NCI-H748 (cell line): ENCODE measurements around the gene PDZK1.
"Not testable (repeated sequence)": the region's sequence is repeated elsewhere in the genome, so short reads cannot be mapped to it uniquely, and the experiment has no call there.

Experiments used
- DNase-seq: peaks from one replicate; lab custom pipeline; 2025; ENCODE audit not compliant: unreplicated experiment; lab: John Stamatoyannopoulos, UW

PDZK1 gene

DNA sequence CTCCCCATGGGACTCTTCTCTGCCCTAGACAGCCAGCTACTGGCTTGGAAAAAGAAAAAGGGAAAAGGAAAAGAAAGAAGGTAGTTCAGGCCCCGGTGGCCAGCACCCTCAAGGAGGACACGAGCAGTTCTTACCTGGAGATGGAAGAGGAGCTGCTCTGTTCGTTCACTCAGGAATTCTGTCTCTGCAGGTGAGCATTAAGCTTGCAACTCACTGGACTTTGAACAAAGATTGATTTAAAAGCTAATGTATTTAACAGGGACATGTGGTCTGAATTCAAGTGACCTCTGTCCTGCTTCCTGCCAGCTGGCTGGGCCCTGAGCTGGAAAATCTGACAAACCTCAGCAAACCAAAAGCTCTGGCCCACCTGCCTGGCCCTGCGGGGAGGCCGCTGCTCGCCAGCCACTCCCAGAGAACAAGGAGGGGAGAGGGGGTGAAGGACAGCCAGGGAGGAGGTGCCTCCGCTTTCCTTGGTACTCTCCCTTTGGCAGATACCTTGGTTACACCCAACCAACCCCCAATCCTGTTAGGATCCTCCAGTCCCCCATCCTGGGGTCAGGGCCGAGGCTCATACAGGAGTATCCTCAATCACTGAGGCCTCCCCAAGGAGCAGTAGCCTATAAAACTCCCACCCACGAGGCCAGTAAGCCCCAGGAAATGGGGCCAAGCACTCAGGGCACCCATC lies at the start of gene PDZK1:
Gene PDZK1 (minus strand): TSS at position 186 of the 685 bp plus-strand sequence. CDS start 19,347 bp downstream, outside the sequence.
- DNase-seq, result no peak

GRCh38 chr1:145751491-145752037 lies 44.4 kb upstream of the PDZK1 start:
- DNase-seq, result no peak

- no peak for DNase-seq
These were observed 43.3 kb upstream of the PDZK1 start for GRCh38 chr1:145750426-145750825.

- no peak for DNase-seq
These were observed 40.5 kb upstream of the PDZK1 start for GRCh38 chr1:145747398-145748247.

GRCh38 chr1:145740269-145740668 lies 33.1 kb upstream of the PDZK1 start:
- DNase-seq, result no peak

DNA sequence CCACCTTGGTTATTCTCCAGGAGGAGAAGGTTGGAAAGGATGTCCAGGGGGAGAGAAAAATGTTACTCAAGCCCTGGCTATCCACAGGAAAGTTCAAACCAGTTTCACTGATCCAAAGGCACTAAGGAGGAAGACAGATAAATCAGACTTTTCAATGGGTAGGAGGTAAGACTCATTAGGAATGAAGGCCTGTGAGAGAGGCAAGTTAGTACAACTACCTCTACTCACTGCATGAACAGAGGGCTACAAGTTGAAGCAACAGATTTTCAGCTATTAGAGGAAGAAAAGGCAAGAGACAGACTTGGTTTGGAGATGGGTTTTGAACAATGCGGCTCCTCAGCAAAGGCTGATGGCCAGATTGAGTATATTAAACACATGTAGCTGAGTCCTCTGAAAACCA lies 29.0 kb upstream of the PDZK1 start:
- DNase-seq, result no peak

GRCh38 chr1:145730900-145731299 lies 23.7 kb upstream of the PDZK1 start:
- no peak for DNase-seq

- DNase-seq, result no peak
These were observed 23.3 kb upstream of the PDZK1 start for GRCh38 chr1:145730467-145730866.

GRCh38 chr1:145729666-145730436 lies 22.7 kb upstream of the PDZK1 start:
- DNase-seq, result no peak

- no peak for DNase-seq
These were observed 22.0 kb upstream of the PDZK1 start for GRCh38 chr1:145729196-145729595.

DNA sequence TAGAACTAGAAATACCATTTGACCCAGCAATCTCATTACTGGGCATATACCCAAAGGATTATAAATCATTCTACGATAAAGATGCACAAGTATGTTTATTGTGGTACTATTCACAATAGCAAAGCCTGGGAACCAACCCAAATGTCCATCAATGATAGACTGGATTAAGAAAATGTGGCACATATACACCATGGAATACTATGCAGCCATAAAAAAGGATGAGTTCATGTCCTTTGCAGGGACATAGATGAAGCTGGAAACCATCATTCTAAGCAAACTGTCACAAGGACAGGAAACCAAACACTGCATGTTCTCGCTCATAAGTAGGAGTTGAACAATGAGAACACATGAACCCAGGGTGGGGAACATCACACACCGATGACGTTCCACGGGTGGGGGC lies 19.0 kb upstream of the PDZK1 start:
- DNase-seq, result not testable (repeated sequence)

- DNase-seq, result peak; percentile 57
These were observed 13.9 kb upstream of the PDZK1 start for GRCh38 chr1:145720878-145721671.

DNA sequence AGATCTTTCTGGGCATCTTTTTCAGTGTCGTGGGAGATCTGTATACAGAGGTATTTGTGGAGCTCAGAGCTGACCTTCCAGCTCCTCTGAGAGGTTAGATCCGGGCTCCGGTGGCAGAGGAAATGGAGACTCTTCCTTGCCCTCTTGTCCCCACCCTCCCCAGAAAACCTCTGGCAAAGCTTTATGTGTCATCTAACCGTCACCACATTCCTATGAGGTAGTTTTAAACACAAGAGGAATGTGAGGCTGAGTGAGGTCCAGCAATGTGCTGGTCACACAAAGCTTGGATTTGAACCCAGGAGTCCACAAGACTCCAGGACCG lies 13.3 kb upstream of the PDZK1 start:
- no peak for DNase-seq

DNA sequence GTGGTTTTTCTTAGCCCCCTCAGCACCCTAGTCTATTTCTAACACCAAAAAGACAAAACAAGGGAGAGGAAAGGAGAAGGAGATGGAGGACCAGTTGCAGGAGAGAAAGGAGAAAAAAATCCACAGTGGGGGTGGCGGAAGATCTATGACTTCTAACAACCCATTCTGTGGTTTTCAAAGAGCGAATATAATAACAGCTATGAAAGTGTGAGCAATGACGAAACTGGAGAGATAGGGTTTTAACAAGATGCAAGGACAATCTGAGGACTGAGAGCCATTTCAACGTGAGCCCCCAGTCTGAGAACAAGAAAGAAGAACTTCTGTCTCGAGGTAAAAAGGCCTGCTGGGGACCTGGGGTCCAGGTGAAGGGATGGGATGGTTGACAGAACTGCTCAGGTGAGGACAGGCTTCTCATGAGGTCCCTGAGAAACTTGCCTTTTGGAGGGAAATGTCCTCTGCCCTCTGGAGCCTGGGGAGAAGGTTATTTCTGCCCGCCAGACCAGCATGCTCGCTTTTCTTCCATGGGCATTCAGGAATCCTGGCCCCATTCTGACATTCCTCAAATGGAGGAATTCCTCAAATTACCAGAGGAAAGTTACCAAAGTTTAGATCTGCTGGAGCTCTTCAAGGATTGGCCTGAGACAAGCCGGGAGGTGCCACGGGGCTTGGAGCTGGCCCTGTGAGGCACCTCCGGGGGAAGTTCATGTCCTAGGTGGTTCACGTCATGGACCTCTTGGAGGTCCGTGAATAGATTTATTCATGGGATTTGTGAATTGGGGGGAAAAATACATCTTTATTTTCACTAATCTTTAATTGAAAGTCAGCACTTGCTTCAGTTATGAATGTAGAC lies 12.3 kb upstream of the PDZK1 start, which contains the start of gene CD160:
Gene CD160 (plus strand): TSS at position 270 of the 850 bp plus-strand sequence. CDS start 8,829 bp downstream, outside the sequence.
- DNase-seq, result no peak

DNA sequence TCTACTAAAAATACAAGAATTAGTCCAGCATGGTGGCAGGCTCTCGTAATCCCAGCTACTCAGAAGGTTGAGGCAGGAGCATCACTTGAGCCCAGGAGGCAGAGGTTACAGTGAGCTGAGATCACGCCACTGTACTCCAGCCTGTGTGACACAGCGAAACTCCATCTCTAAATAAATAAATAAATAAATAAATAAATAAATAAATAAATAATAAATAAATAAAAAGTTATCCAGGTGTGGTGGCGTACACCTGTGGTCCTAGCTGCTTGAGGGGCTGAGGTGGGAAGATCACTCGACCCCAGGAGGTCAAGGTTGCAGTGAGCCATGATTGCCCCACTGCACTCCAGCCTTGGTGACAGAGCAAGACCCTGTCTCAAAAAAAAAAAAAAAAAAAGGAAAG lies 11.3 kb upstream of the PDZK1 start:
- DNase-seq, result not testable (repeated sequence)

DNA sequence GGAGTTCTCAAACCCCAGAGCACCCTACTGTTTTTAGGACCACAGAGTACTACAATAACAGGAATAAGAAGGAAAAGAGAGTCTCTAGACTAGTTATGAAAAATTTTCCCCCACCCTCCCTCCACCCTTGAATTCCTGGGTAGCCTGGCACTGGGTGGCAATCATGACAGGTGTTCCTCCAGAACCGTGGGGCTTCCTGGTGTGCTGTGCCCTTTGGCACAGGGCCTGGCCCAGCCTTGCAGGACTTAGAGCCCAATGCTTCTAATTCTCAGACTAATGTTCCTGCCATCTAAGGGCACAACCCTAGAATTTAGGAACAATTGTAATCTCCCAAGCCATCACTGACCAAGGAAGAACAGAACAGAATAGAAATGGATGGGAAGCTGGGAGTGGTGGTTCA lies 10.7 kb upstream of the PDZK1 start:
- no peak for DNase-seq

DNA sequence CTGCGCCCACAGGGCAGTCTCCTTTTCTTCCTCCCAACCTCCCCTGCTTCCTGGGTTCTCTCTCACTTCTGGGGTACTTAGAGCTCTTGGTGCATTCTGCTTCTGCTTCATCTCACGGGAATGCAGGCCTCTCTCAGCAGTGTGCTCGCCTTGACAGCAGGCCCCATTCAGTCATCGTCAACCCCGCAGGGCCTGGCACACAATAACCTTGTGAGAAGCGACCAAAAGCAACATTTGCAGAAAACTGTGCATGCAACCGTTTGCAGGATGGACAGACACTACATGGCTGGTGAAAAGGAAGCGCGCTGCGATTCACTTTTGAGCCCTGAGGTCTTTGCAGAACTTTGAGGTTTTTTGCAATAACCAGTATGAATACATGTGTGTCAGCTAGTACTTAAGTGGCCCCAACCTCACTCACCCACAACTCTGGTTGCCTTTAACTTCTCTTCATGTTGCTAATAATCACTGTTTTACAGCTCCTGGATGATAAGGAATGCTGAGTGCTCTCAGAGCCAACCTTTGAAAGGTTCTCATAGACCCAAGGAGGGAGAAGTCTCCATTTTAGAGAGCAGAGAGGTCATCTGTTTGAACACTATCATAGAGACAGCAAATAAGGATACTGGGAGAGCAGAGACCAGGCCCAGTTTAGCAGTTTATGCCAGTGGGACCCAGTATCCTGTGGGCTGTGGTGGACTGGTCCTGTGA lies 9.6 kb upstream of the PDZK1 start:
- no peak for DNase-seq

- DNase-seq, result no peak
These were observed 7.5 kb upstream of the PDZK1 start for GRCh38 chr1:145714524-145715111.

GRCh38 chr1:145711213-145711651 lies 4.1 kb upstream of the PDZK1 start:
- no peak for DNase-seq
